Colonic mucosa (tissue), 4 donors: ENCODE measurements around the gene CRYBA2. TPM values are rescaled to one million over a fixed set of nuclear protein-coding genes. Genes with fewer than 3 reads are reported as not detected.

Experiments
- DNase-seq: peaks from one replicate; pipeline ENCODE4 v3.0.0-alpha.2; 2020
- H3K27ac ChIP-seq: fragments of 200-600 bp; one replicate; pipeline ENCODE4 v1.8.0; 2021
- H3K27me3 ChIP-seq: fragments of 200-600 bp; one replicate; pipeline ENCODE4 v1.8.0; 2021
- H3K36me3 ChIP-seq: fragments of 200-600 bp; one replicate; pipeline ENCODE4 v1.8.0; 2021
- H3K4me1 ChIP-seq: fragments of 200-600 bp; one replicate; pipeline ENCODE4 v1.8.0; 2021; ENCODE audit warnings: mild to moderate bottlenecking
- H3K4me3 ChIP-seq: fragments of 200-600 bp; one replicate; pipeline ENCODE4 v1.8.0; 2021
- H3K9ac ChIP-seq, 2 donors: one replicate each; pipeline ENCODE4 v1.7.0; 2013; ENCODE audit warnings: control low read depth in 2 of 2, low read depth in 2 of 2, low read length in 2 of 2
- H3K9me3 ChIP-seq: fragments of 200-600 bp; one replicate; pipeline ENCODE4 v1.8.0; 2021
- CTCF ChIP-seq: fragments of 200-600 bp; IDR thresholded peaks from one replicate; pipeline ENCODE4 v1.8.0; 2022; ENCODE audit warnings: antibody characterized with exemption, mild to moderate bottlenecking
- intact Hi-C: fragments of 100-400 bp; cut with DNase I; formaldehyde crosslinking; loops from one replicate; pipeline ENCODE4 v1.14.1; 2022
- total RNA-seq, 2 donors: library from RNA; stranded (reverse); fragmentation: NEBNext Ultra II Directional in 1 of 2; extraction: Animal tissue kit (Norgen Biotek cat#: 25700) in 1 of 2; gene quantifications; one replicate each; pipeline ENCODE4 v1.2.1, GENCODE V29; 2021
- donor health status: healthy.
- donor health status: DM: no; HTN: no; CAD: no.
- donor health status: DM: no; HTN: no; CAD: no.

The CRYBA2 gene
- total RNA-seq, 2 donors from 2014 or later: 3.4 to 5.5 TPM

- no peak for TF ChIP-seq CTCF
- H3K4me1 ChIP-seq: peaks cover 8% of the 10 kb centered on the region
- no peak overlapping the region for H3K4me3 ChIP-seq
- intact Hi-C loops: no loop called here
- DNase-seq: no peak
- H3K27me3 ChIP-seq: peaks cover 95% of the 10 kb centered on the region
- H3K27ac ChIP-seq: no peak overlapping the region
- H3K9me3 ChIP-seq: no peaks in the 10 kb centered on the region
- no peaks in the 10 kb centered on the region for H3K36me3 ChIP-seq
- H3K9ac ChIP-seq: no peak overlapping the region
Measured at GRCh38 chr2:218988164-218988563, 5.1 kb downstream of the CRYBA2 start.

GRCh38 chr2:218986148-218986761, 7.0 kb downstream of the CRYBA2 start:
- no peak for TF ChIP-seq CTCF
- H3K9me3 ChIP-seq: no peaks in the 10 kb centered on the region
- H3K27me3 ChIP-seq: peaks cover 95% of the 10 kb centered on the region
- no peak overlapping the region for H3K4me3 ChIP-seq
- no peak overlapping the region for H3K27ac ChIP-seq
- DNase-seq: no peak
- intact Hi-C loops: no loop called here
- peaks cover 9% of the 10 kb centered on the region for H3K4me1 ChIP-seq
- H3K9ac ChIP-seq: no peak overlapping the region
- no peaks in the 10 kb centered on the region for H3K36me3 ChIP-seq

DNA sequence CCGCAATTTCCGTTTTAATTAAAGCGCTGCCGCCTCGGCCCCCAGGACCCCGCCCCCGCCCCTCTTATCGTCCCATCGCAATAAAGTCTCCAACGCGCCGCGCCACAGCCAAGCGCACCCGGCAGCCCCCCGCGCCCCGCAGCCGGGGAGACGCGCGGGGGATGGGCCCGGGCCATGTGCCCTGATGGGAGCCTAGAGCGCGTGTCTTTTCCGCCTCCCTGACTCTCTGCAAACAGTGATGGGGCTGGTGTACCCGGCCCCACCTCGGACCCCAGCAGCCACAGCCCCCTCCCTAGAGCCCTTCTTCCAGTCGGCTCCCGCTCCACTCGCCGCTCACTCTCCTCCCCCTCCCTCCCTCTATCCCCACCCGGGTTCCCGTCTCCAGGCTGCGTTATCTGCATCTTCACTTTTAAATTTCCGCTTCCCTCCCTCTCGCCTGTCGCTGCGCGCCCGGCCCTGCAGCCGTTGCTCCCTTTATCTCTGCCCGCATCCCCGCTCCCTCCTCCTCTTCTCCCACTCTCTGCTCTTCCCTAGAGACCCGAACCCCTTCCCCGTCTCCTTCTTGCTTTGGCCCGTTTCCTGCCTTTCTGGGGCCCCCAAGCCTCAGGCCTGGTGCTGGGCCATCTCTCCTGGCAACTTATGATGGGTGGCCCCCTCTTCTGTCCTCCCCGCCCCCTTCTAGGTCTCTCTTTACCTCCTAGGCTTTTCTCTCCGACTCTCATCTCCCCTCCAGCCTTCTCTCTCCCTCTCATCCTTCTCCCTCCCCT, 7.7 kb downstream of the CRYBA2 start:
- Histone ChIP-seq H3K27ac (no peak overlapping the region), H3K9me3 (no peaks in the 10 kb centered on the region), H3K9ac (no peak overlapping the region), H3K27me3 (peaks cover 95% of the 10 kb centered on the region), H3K36me3 (no peaks in the 10 kb centered on the region), H3K4me3 (no peak overlapping the region), H3K4me1 (peaks cover 9% of the 10 kb centered on the region)
- intact Hi-C loops: no loop called here
- no peak for TF ChIP-seq CTCF
- no peak for DNase-seq

DNA sequence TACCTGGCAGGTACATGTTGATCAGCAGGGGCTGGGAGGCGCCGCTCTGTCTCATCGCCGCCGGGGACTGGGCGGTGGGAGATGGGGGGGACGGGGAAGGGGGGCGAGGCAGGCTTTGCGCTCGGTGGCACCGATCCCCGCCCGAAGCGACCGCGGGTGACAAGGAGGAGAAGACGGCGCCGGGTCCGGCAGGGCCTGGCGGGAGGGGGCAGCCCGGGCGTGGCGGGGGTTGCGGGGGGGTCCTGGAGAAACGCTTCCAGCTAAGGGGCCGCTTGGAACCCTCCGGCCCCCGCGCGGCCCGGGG, 8.2 kb downstream of the CRYBA2 start, which contains the start of gene FEV:
FEV (minus strand) TSS at position 164 of the 304 bp plus-strand sequence; CDS start at position 55, 109 bp downstream.
- Histone ChIP-seq H3K36me3 (no peaks in the 10 kb centered on the region), H3K27me3 (peaks cover 90% of the 10 kb centered on the region), H3K4me3 (no peak within 1 kb of the TSS), H3K27ac (no peak within 1 kb of the TSS), H3K4me1 (peaks cover 9% of the 10 kb centered on the region), H3K9me3 (no peaks in the 10 kb centered on the region), H3K9ac (no peak within 1 kb of the TSS)
- intact Hi-C loops: no loop called here
- TF ChIP-seq CTCF: no peak
- DNase-seq: no peak

DNA sequence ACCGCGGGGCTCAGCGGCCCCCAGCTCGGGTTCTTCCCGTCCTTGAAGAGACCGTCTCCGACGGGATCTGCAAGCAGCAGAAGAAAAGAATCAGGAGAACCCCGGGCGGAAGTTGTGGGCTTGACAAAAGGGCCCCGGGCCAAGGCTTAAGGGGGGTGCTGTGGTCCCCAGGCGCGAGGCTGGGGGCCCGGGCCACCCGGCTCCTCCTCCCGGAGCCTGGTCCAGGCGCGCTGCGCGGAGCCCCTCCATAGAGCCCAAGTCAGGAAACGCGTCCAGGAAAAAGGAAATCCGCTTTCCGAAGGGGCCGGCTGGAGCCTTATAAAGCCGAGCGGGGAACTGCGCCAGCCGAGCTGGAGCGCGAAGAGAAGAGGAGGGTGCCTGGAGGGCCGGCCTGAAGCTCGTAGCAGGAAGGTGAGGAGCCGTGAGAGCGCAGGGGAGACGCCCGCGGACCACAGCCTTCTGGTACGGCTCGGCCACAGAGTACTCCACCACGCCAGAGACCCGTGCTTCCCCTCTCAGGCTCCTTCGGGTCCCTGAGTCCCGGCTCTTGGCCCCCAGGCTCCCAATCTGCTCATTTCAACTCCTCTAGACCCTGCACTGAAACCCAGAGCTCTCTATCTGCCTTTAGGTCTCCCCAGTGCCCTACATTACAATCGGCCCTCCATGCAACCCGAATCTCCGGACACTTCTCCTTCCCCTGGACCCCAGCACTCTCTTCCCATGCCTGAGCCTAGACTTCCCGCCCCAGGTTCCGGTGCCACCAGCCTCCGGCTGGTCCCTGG, 8.8 kb downstream of the CRYBA2 start:
- no peak overlapping the region for H3K9ac ChIP-seq
- peaks cover 84% of the 10 kb centered on the region for H3K27me3 ChIP-seq
- TF ChIP-seq CTCF: no peak
- no peak overlapping the region for H3K27ac ChIP-seq
- intact Hi-C loops: no loop called here
- no peaks in the 10 kb centered on the region for H3K36me3 ChIP-seq
- no peak overlapping the region for H3K4me3 ChIP-seq
- no peaks in the 10 kb centered on the region for H3K9me3 ChIP-seq
- peaks cover 9% of the 10 kb centered on the region for H3K4me1 ChIP-seq
- no peak for DNase-seq
